MM.1S (cell line): Measurements from ENCODE around the gene ALDH9A1.
"Not testable (repeated sequence)": the region's sequence is repeated elsewhere in the genome, so short reads cannot be mapped to it uniquely, and the experiment has no call there.

Source experiments
- DNase-seq: peaks from one replicate; pipeline ENCODE4 v3.0.0-alpha.2; 2015
- H2AFZ ChIP-seq: fragments of 300-600 bp; sonication (generic); 2 replicates; pipeline ENCODE4 v1.6.0; 2016; ENCODE audit warnings: antibody characterized with exemption, low read length
- H3F3A ChIP-seq: fragments of 300-600 bp; sonication (generic); 2 replicates; pipeline ENCODE4 v1.6.1; 2016; ENCODE audit warnings: mild to moderate bottlenecking, antibody characterized with exemption, low read length, moderate library complexity, mixed read lengths; ENCODE audit not compliant: insufficient read depth
- H3K27ac ChIP-seq: fragments of 300-600 bp; sonication (generic); 2 replicates; pipeline ENCODE4 v1.5.1; 2016; ENCODE audit warnings: mild to moderate bottlenecking, low read length
- H3K27me3 ChIP-seq: fragments of 300-600 bp; sonication (generic); replicated peaks from 2 replicates; pipeline ENCODE4 v1.6.0; 2016; ENCODE audit warnings: low read length; ENCODE audit not compliant: insufficient read depth
- H3K36me3 ChIP-seq: fragments of 300-600 bp; sonication (generic); replicated peaks from 2 replicates; pipeline ENCODE4 v1.6.1; 2016; ENCODE audit warnings: mild to moderate bottlenecking, low read length, mixed read lengths; ENCODE audit not compliant: insufficient read depth
- H3K4me1 ChIP-seq: fragments of 300-600 bp; sonication (generic); 2 replicates; pipeline ENCODE4 v1.6.1; 2016; ENCODE audit warnings: low read length, mixed read lengths
- H3K4me2 ChIP-seq: fragments of 300-600 bp; sonication (generic); 2 replicates; pipeline ENCODE4 v1.6.0; 2016; ENCODE audit warnings: low read depth, low read length
- H3K4me3 ChIP-seq: fragments of 300-600 bp; sonication (generic); 2 replicates; pipeline ENCODE4 v1.5.1; 2016; ENCODE audit warnings: low read length, mixed read lengths
- H3K79me2 ChIP-seq: fragments of 300-600 bp; sonication (generic); 2 replicates; pipeline ENCODE4 v1.6.1; 2016; ENCODE audit warnings: mixed run types, low read length, mixed read lengths
- H3K9ac ChIP-seq: fragments of 300-600 bp; sonication (generic); 2 replicates; pipeline ENCODE4 v1.6.1; 2016; ENCODE audit warnings: low read length, mixed read lengths
- H3K9me2 ChIP-seq: fragments of 300-600 bp; sonication (generic); replicated peaks from 2 replicates; pipeline ENCODE4 v1.6.1; 2016; ENCODE audit warnings: mild to moderate bottlenecking, low read length, mixed read lengths; ENCODE audit not compliant: insufficient read depth
- H3K9me3 ChIP-seq: fragments of 300-600 bp; sonication (generic); replicated peaks from 2 replicates; pipeline ENCODE4 v1.6.1; 2016; ENCODE audit warnings: mild to moderate bottlenecking, low read length, mixed read lengths; ENCODE audit not compliant: insufficient read depth
- H4K20me1 ChIP-seq: fragments of 300-600 bp; sonication (generic); 2 replicates; pipeline ENCODE4 v1.6.1; 2016; ENCODE audit warnings: mild to moderate bottlenecking, low read length, moderate library complexity, mixed read lengths; ENCODE audit not compliant: insufficient read depth
- EZH2 ChIP-seq: fragments of 300-600 bp; sonication (generic); optimal IDR thresholded peaks from 2 replicates; pipeline ENCODE3; 2017; ENCODE audit warnings: low read depth, mild to moderate bottlenecking, antibody characterized with exemption, low read length, mixed read lengths
- EZH2phosphoT487 ChIP-seq: fragments of 300-600 bp; sonication (generic); IDR thresholded peaks from 2 replicates; pipeline ENCODE4 v1.6.1; 2018; ENCODE audit warnings: antibody characterized with exemption, low read length
- TF ChIP-seq, protein P1 (sequence below): fragments of 300-600 bp; sonication (generic); IDR thresholded peaks from 2 replicates; pipeline ENCODE4 v1.5.1; 2016; ENCODE audit warnings: antibody characterized with exemption, low read length, mixed read lengths

The ALDH9A1 gene

DNA sequence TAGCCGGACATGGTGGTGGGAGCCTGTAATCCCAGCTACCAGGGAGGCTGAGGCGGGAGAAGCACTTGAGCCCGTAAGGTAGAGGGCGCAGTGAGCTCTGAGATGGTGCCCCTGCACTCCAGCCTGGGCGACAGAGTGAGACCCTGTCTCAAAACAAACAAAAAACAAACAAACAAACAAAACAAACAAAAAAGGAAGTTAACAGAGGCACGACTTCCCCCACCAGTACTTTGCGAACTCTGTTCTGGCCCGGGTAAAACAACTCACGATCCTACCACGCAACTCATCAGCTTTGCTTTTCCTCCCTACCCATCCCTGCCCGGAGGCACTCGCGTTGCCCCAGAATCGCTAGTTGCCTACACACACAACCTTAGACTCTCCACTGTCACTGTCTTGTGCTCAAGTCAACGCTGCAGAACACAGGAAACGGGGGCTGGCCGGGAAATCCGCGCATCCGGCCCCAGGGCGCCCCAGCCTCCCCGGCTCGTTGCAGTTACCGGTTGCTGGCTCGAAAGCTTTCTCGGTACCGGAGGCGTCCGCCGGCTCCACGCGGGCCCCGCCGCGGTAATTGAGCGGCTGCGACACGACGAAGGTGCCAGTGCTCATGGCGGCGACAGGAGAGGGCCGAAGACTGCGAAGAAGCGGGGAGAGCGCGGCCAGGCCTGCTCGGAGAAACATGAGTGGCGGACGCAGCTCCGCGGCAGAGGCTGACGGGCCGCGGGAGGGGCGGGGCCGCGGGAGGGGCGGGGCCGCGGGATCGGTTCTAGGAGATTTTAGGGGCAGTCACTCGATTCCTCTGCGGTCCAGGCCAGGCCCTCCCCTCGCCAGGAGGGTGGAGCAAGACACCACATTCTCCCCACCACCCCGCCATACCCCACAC is at the start of gene ALDH9A1:
Gene ALDH9A1, minus strand, starts transcription at position 682 of the 880 bp plus-strand sequence. Its CDS starts 4 bp downstream, at position 678.
- no peaks in the 10 kb centered on the region for H3K9me3 ChIP-seq
- peak within 1 kb of the TSS; percentile 98 for H2AFZ ChIP-seq
- peaks cover 37% of the 10 kb centered on the region for H3K79me2 ChIP-seq
- DNase-seq = peak; percentile 91
- no peaks in the 10 kb centered on the region for H3K9me2 ChIP-seq
- peaks cover 17% of the 10 kb centered on the region for H3F3A ChIP-seq
- no peaks in the 10 kb centered on the region for H3K27me3 ChIP-seq
- H3K4me2 ChIP-seq = peak within 1 kb of the TSS; percentile 79
- peaks cover 10% of the 10 kb centered on the region for H3K4me1 ChIP-seq
- peaks cover 4% of the 10 kb centered on the region; the same call in 1 of the 2 replicates for H3K36me3 ChIP-seq
- peak within 1 kb of the TSS; percentile 78 for H3K27ac ChIP-seq
- TF ChIP-seq, protein P1, sequence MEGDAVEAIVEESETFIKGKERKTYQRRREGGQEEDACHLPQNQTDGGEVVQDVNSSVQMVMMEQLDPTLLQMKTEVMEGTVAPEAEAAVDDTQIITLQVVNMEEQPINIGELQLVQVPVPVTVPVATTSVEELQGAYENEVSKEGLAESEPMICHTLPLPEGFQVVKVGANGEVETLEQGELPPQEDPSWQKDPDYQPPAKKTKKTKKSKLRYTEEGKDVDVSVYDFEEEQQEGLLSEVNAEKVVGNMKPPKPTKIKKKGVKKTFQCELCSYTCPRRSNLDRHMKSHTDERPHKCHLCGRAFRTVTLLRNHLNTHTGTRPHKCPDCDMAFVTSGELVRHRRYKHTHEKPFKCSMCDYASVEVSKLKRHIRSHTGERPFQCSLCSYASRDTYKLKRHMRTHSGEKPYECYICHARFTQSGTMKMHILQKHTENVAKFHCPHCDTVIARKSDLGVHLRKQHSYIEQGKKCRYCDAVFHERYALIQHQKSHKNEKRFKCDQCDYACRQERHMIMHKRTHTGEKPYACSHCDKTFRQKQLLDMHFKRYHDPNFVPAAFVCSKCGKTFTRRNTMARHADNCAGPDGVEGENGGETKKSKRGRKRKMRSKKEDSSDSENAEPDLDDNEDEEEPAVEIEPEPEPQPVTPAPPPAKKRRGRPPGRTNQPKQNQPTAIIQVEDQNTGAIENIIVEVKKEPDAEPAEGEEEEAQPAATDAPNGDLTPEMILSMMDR = peak; percentile 51
- TF ChIP-seq EZH2phosphoT487 = no peak
- peak within 1 kb of the TSS; percentile 79 for H3K9ac ChIP-seq
- H3K4me3 ChIP-seq = peak within 1 kb of the TSS; percentile 74
- no peaks in the 10 kb centered on the region for H4K20me1 ChIP-seq

- no peak overlapping the region for H3K27ac ChIP-seq
- H3K27me3 ChIP-seq = no peaks in the 10 kb centered on the region
- DNase-seq = peak; percentile 5
- peaks cover 35% of the 10 kb centered on the region for H3K79me2 ChIP-seq
- no peaks in the 10 kb centered on the region for H4K20me1 ChIP-seq
- no peak overlapping the region for H3K4me2 ChIP-seq
- peaks cover 2% of the 10 kb centered on the region for H3K36me3 ChIP-seq
- no peak overlapping the region for H2AFZ ChIP-seq
- no peak overlapping the region for H3K9ac ChIP-seq
- peaks cover 1% of the 10 kb centered on the region; the same call in 1 of the 2 replicates for H3F3A ChIP-seq
- TF ChIP-seq EZH2 (no peak), EZH2phosphoT487 (no peak)
- TF ChIP-seq, protein P1 = no peak
- no peaks in the 10 kb centered on the region for H3K9me3 ChIP-seq
- no peaks in the 10 kb centered on the region for H3K9me2 ChIP-seq
- H3K4me3 ChIP-seq = no peak overlapping the region
- H3K4me1 ChIP-seq = peaks cover 10% of the 10 kb centered on the region
Observed at GRCh38 chr1:165747632-165748447, 49.5 kb upstream of the ALDH9A1 start.

DNA sequence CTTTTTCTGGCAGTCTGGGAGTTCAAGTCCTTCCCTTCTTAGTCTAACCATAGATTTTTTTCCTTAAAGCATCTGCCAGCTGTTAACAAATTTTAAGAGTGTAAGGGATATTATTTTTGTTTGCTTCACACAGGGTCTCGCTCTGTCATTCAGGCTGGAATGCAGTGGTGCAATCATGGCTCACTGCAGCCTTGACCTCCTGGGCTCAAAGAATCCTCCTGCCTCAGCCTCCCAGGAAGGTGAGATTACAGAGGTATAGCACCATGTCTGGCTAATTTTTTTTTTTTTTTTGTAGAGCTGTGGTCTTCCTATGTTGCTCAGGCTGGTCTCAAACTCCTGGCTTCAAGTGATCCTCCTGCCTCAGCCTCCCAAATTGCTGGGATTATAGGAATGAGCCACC is 46.6 kb upstream of the ALDH9A1 start:
- not testable (repeated sequence) for H3K27me3 ChIP-seq, H3K4me1 ChIP-seq, H3K9me2 ChIP-seq, H3K4me2 ChIP-seq, H3K27ac ChIP-seq, H2AFZ ChIP-seq, H3F3A ChIP-seq, H3K9ac ChIP-seq, H3K4me3 ChIP-seq, H4K20me1 ChIP-seq, H3K9me3 ChIP-seq
- H3K79me2 ChIP-seq = peaks cover 26% of the 10 kb centered on the region; the same call in 1 of the 2 replicates
- DNase-seq = peak; percentile 5
- H3K36me3 ChIP-seq = peaks cover 17% of the 10 kb centered on the region; the same call in 1 of the 2 replicates
